K562 treated with DMSO at 1 percent for 12 hours (cell line): ENCODE results near the gene SP6. TPM values are rescaled to one million over a fixed set of nuclear protein-coding genes. Genes with fewer than 3 reads are reported as not detected.

Experiments used
- total RNA-seq: library from RNA; unstranded; fragments of 300-600 nt; gene quantifications from 2 replicates; pipeline ENCODE4 v1.2.3, GENCODE V29; 2022; ENCODE audit not compliant: insufficient read depth

The SP6 gene
- 7.9 and 12.4 TPM in 2 replicates for total RNA-seq

DNA sequence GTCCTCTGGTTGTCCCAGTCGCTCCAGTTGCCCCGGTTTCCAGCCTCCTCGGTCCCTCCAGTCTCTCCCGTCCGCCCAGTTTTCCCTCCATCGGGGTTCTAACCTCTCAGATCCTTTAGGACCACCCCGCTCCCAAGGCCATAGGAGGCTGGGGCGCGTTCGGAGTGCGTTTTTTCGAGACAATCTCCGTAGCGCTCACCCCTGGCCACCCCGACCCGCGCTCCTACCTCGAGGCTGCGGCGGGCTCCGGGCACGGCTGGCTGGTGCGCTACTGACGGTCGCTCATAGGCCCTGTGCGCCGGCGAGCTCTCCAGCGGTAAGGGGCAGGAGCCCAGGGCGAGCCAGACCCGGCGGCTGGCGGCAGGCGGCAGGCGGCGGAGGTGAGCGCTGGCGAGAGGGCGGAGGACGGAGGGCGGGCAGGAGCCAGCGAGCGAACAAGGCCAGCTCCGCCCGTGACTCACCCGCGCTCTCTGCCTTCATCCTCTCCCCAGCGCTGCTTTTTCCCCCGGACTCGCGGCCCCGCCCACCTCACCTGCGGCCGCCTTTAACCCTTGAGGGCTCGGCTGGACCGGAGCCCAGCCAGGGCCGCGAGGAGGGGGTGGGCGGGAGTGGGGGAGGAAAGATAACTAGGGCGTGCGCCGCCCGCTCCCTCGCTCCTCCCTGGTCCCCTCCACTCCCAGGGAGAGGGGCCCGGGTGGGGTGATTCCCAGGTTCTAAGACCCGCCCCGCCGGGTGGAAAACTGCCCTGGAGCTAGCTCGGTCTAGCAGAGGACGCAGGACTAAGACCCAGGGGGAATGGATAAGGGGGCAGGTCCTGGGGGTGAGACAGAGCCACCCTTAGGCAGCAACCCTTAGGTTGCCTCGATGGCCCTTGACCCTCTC lies at the start of gene SP6:
Gene SP6, minus strand, starts transcription at position 472 of the 882 bp plus-strand sequence. CDS start 2,734 bp downstream, outside the sequence.

DNA sequence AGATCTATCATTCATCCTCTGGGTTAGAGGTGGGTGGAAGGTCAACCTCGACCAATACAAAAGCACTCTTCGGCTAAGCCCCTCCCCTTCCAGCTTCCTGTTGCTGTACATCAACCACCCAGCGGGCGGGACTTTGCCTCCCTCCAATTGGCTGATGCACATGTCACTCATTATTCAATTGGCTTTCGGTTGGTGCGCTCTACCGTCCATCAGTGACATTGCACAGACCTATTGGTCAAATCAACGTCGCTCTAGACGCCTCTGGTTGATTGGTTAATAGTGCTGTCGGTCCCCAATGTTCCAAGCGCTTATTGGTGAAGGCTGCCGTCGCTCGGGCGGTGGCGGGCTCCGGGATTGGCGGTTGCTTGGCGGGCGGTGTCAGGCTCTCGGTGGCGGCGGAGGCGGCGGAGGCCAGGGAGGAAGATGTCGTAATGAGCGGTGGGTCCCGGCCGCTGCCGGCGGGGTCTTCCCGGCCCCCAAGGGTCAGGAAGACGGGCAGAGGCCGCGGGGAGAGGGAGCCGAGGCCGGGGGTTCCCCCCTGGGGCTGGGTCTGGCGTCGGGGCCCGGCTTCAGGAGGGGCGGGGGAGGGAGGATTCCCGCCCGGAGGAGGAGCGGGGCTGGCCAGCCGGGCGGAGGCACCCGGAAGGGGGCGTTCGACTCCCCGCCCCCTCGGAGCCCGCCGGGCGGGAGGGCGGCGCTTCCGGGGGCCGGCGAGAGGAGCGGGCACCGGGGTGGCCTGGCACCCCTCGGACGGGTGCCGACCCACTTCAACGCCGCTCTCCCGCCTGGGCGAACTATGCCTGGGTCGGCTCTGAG lies 45.1 kb upstream of the SP6 start, which contains the start of gene SP2:
Gene SP2, plus strand, starts transcription at position 381 of the 816 bp plus-strand sequence. Its CDS starts 51 bp downstream, at position 432.

DNA sequence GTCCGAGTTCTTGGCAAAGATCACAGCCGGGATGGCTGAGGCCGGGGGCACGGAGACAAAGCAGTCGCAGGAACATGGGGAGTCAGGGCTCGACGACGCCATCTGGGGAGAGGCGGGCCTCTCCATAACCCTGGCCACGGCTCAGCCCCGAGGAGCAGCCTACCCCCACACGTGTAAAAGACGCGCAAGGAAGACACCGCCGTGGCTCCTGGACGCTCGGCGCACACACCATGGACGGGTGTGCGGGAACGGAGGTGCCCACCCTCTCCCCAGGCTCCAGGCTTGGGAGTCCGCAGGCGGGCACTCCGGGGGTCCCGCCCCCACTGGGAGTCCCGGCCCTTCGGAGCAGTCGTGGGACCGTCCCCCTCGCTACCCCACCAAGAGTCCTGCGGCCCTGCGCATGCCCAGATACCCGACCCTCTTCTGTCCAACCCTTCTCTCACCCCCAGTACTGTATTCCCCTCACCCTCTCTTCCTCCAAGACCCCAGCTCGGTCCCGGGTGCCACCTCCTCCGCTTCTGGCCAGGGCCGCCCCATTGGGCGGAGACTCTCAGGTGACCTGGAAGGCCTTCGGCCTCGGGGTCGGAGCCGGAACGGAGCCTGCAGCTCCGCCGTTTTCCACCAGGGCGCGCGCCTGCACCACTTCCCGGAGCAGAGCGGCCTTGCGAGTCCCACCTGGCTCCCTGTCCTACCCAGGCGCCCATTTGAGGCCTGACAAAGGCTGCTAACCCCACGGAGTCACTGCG lies 10.0 kb downstream of the SP6 start, which contains the start of gene SCRN2:
Gene SCRN2, minus strand, starts transcription at position 532 of the 746 bp plus-strand sequence. Its CDS starts 430 bp downstream, at position 102.

DNA sequence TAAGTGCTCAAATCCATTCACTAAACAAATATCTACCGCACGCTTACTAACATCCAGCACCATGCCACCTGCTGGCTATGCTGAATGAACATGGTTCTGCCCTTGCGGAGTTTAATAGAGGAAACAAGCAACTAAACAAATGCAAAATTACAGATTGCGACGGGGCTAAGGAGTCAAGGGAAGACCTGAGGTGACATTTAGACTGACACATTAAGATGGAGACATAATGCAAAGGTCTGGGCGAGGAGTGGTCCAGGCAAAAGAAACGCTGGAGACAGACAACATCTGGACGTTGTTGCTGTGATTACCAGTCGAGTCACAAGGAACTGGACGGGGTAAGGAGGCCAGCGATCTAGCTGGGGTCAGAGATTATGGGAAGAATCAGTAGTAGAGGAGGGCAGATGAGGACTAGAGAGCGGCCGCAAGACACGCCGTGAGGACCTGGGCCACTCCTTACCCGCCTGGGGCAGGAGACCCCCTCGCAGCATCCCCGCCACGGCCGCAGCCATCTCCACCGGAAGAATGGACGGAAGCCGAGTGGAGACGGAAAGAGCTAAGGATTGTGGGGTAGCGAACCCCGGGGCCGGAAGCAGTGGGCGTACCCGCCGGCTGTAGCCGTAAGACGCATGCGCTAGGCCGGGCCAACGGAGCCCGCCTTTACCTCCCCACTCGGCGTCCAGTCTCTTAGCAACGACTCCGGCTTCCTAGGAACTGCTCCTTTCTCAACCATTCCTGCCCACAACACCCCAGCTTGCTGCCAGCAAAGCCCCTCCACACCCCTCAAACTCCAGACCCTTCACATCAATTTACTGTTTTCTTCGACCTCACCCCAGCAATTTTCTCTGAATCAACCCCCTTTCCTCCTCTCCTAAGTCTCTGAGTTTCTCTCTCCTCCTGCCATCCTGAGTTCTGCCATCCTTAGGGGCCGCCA lies 19.7 kb downstream of the SP6 start, which contains the start of the genes LRRC46 and MRPL10:
Gene LRRC46, plus strand, starts transcription at position 668 of the 931 bp plus-strand sequence. CDS start 320 bp downstream, outside the sequence.
Gene MRPL10, minus strand, starts transcription at position 539 of the 931 bp plus-strand sequence. Its CDS starts 30 bp downstream, at position 509.

DNA sequence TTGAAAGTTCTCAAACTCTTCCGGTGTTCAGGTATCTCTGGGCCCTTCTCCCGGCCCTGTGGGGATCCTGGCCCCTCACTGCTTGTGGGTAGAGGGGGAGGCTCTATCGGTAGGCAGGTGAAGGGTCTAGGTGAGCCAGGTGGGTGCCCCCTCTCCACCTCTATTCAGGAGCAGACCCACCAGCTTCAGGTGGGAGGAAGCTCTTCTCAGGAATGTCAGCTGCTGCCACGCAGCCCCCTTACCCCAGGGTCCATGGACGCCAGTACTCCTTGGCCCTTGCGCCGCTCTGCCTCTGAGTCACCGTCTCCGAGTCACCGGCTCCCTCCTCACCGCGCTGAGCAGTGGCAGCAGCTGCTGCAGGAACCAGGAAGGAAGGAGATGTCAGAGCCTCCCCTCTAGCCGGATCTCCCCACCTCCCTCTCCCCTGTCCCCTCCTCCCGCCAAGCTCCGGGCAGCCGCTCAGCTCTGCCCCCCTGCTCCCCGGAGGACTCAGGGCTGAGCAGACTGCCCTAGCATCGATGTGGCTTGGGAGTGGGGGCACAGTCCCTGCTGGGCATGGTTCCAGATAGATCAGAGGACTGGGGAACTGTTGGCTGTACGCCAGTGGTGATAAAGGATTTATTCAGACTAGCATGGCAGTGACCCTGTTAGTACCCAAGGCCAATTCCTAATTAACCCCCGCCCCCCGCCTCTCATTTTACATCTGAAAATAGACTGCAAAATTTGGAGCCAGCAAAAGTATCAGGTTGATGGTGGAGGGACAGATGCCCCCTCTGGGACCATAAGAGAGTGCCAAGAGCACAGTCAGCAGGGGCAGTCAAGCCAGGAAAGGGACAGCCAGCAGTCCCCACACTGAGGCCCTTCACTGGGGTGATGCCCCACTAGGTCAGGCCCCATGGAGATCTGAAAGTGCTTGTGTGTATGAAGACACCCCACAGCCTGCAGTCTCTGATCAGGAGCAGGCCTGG lies 29.3 kb downstream of the SP6 start, which contains the start of gene OSBPL7:
Gene OSBPL7, minus strand, starts transcription at position 371 of the 968 bp plus-strand sequence. CDS start 1,516 bp downstream, outside the sequence.

Other genes with a start within 250 kb of the SP6 start
- gene KPNB1, start 201.2 kb downstream of the SP6 start, total RNA-seq, result 51.8 and 201 TPM in 2 replicates
- gene TBKBP1, start 157.0 kb downstream of the SP6 start, total RNA-seq, result 4.8 and 8.0 TPM in 2 replicates
- not detected in 2 replicates for gene TBX21, start 117.9 kb downstream of the SP6 start, total RNA-seq
- gene OSBPL7, start 29.4 kb downstream of the SP6 start, total RNA-seq, result 6.1 and 14.3 TPM in 2 replicates
- 82.5 and 101 TPM in 2 replicates for gene MRPL10, start 19.6 kb downstream of the SP6 start, total RNA-seq
- gene LRRC46, start 19.5 kb downstream of the SP6 start, total RNA-seq, result 1.0 and 2.1 TPM in 2 replicates
- 15.7 and 23.3 TPM in 2 replicates for gene SCRN2, start 9.9 kb downstream of the SP6 start, total RNA-seq
- 6.1 and 20.9 TPM in 2 replicates for gene SP2, start 45.1 kb upstream of the SP6 start, total RNA-seq
- gene PNPO, start 90.4 kb upstream of the SP6 start, total RNA-seq, result 6.7 and 11.2 TPM in 2 replicates
- not detected in 2 replicates for gene PRR15L, start 106.7 kb upstream of the SP6 start, total RNA-seq
- 109 and 156 TPM in 2 replicates for gene CDK5RAP3, start 120.0 kb upstream of the SP6 start, total RNA-seq
- not detected in 2 replicates for gene COPZ2, start 186.6 kb upstream of the SP6 start, total RNA-seq
- gene NFE2L1, start 197.2 kb upstream of the SP6 start, total RNA-seq, result 56.2 and 170 TPM in 2 replicates